ENCODE data around the gene BTBD10.

DNA sequence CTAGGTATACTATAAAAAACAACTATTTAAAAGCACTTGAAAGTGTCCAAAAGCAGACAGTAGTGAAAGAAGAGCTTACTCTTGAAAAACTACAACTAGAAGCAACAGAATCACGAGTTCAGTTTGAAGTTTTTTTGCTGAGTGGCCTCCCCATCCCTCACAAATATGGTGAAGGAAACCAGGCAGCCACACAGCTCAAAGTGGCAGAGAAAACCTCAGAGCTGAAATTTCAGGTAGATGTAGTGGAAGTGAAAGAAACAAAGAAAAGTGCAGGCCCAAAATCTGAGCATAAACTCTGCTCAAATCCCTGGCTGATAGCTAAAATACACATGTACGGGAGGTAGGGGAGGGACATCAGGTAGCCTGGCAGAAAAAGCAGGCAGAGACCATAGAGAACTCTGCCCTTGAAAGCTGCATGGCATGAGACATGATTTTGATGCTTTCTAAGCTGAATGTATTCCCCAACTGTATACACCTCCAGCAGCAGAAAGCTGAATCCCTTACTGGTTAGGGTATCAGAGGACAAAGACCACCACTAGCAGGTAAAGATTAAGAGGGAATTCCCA is 12.1 kb downstream of the BTBD10 start:
- TF ChIP-seq POLR2AphosphoS5 (IDR thresholded peaks at IDR 0.05) (no peak), EP300 (conservative IDR thresholded peaks at IDR 0.05; ENCODE audit: poor library complexity, severe bottlenecking) (no peak), EZH2 (IDR thresholded peaks at IDR 0.05; ENCODE audit: borderline replicate concordance, insufficient read depth, low read length, poor library complexity, severe bottlenecking) (no peak), RAD21 (conservative IDR thresholded peaks at IDR 0.05) (no peak), SMC3 (conservative IDR thresholded peaks at IDR 0.05; ENCODE audit: poor library complexity) (no peak), MXI1 (conservative IDR thresholded peaks at IDR 0.05; ENCODE audit: poor library complexity, severe bottlenecking) (no peak)
- TF ChIP-seq, protein P1, sequence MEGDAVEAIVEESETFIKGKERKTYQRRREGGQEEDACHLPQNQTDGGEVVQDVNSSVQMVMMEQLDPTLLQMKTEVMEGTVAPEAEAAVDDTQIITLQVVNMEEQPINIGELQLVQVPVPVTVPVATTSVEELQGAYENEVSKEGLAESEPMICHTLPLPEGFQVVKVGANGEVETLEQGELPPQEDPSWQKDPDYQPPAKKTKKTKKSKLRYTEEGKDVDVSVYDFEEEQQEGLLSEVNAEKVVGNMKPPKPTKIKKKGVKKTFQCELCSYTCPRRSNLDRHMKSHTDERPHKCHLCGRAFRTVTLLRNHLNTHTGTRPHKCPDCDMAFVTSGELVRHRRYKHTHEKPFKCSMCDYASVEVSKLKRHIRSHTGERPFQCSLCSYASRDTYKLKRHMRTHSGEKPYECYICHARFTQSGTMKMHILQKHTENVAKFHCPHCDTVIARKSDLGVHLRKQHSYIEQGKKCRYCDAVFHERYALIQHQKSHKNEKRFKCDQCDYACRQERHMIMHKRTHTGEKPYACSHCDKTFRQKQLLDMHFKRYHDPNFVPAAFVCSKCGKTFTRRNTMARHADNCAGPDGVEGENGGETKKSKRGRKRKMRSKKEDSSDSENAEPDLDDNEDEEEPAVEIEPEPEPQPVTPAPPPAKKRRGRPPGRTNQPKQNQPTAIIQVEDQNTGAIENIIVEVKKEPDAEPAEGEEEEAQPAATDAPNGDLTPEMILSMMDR (IDR thresholded peaks at IDR 0.05; ENCODE audit: poor library complexity, severe bottlenecking): no peak
- TF ChIP-seq, protein P2, sequence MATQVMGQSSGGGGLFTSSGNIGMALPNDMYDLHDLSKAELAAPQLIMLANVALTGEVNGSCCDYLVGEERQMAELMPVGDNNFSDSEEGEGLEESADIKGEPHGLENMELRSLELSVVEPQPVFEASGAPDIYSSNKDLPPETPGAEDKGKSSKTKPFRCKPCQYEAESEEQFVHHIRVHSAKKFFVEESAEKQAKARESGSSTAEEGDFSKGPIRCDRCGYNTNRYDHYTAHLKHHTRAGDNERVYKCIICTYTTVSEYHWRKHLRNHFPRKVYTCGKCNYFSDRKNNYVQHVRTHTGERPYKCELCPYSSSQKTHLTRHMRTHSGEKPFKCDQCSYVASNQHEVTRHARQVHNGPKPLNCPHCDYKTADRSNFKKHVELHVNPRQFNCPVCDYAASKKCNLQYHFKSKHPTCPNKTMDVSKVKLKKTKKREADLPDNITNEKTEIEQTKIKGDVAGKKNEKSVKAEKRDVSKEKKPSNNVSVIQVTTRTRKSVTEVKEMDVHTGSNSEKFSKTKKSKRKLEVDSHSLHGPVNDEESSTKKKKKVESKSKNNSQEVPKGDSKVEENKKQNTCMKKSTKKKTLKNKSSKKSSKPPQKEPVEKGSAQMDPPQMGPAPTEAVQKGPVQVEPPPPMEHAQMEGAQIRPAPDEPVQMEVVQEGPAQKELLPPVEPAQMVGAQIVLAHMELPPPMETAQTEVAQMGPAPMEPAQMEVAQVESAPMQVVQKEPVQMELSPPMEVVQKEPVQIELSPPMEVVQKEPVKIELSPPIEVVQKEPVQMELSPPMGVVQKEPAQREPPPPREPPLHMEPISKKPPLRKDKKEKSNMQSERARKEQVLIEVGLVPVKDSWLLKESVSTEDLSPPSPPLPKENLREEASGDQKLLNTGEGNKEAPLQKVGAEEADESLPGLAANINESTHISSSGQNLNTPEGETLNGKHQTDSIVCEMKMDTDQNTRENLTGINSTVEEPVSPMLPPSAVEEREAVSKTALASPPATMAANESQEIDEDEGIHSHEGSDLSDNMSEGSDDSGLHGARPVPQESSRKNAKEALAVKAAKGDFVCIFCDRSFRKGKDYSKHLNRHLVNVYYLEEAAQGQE (IDR thresholded peaks at IDR 0.05; ENCODE audit: borderline replicate concordance): no peak

Data from neural cell (in vitro differentiated cells).